ENCODE data around the gene CDH13.

DNA sequence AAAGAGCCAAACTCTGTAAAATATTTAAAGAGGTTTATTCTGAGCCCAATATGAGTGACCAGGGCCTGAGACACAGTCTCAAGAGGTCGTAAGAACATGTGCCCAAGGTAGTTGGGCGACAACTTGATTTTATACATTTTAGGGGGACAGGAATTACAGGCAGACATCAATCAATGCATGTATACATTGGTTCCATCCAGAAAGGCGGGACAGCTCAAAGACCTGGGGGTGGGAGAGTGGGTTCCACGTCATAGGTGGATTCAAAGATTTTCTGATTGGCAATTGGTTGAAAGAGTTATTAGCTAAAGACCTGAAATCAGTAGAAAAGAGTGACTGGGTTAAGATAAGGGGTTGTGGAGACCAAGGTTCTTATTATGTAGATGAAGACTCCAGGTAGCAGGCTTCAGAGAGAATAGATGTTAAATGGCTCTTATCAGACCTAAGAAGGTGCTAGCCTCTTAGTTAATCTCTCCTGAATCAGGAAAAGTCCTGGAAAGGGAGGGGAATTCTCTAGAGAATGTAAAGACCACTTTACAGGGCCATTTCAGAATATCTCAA is 1213.4 kb downstream of the CDH13 start:
- TF ChIP-seq PHF8 (conservative IDR thresholded peaks at IDR 0.05; ENCODE audit: low read depth, low read length) (no peak), SIN3A (conservative IDR thresholded peaks at IDR 0.05 in 1 of 2, IDR thresholded peaks at IDR 0.05 in 1 of 2; ENCODE audit: low read depth in 1 of 2, low read length in 2 of 2) (no peak), TAF1 (IDR thresholded peaks at IDR 0.05; ENCODE audit: low read depth, low read length) (no peak), SP1 (IDR thresholded peaks at IDR 0.05; ENCODE audit: low read depth, low read length) (no peak), POLR2A (IDR thresholded peaks at IDR 0.05; ENCODE audit: control extremely low read depth in 1 of 2, low read depth in 2 of 2, low read length in 2 of 2) (no peak), EZH2 (IDR thresholded peaks at IDR 0.05; ENCODE audit: low read depth, low read length, severe bottlenecking) (no peak), HDAC6 (IDR thresholded peaks at IDR 0.05; ENCODE audit: low read depth, low read length) (no peak)
- TF ChIP-seq, protein P1, sequence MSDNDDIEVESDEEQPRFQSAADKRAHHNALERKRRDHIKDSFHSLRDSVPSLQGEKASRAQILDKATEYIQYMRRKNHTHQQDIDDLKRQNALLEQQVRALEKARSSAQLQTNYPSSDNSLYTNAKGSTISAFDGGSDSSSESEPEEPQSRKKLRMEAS (IDR thresholded peaks at IDR 0.05), result peak; percentile 67; the same call in 1 of the 2 replicates
- TF ChIP-seq, protein P2, sequence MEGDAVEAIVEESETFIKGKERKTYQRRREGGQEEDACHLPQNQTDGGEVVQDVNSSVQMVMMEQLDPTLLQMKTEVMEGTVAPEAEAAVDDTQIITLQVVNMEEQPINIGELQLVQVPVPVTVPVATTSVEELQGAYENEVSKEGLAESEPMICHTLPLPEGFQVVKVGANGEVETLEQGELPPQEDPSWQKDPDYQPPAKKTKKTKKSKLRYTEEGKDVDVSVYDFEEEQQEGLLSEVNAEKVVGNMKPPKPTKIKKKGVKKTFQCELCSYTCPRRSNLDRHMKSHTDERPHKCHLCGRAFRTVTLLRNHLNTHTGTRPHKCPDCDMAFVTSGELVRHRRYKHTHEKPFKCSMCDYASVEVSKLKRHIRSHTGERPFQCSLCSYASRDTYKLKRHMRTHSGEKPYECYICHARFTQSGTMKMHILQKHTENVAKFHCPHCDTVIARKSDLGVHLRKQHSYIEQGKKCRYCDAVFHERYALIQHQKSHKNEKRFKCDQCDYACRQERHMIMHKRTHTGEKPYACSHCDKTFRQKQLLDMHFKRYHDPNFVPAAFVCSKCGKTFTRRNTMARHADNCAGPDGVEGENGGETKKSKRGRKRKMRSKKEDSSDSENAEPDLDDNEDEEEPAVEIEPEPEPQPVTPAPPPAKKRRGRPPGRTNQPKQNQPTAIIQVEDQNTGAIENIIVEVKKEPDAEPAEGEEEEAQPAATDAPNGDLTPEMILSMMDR (IDR thresholded peaks at IDR 0.05; ENCODE audit: control extremely low read depth in 1 of 3, insufficient read depth in 1 of 3, low read depth in 1 of 3, low read length in 3 of 3), result no peak
- TF ChIP-seq, protein P3, sequence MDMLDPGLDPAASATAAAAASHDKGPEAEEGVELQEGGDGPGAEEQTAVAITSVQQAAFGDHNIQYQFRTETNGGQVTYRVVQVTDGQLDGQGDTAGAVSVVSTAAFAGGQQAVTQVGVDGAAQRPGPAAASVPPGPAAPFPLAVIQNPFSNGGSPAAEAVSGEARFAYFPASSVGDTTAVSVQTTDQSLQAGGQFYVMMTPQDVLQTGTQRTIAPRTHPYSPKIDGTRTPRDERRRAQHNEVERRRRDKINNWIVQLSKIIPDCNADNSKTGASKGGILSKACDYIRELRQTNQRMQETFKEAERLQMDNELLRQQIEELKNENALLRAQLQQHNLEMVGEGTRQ (IDR thresholded peaks at IDR 0.05; ENCODE audit: low read length), result no peak
- TF ChIP-seq, protein P4, sequence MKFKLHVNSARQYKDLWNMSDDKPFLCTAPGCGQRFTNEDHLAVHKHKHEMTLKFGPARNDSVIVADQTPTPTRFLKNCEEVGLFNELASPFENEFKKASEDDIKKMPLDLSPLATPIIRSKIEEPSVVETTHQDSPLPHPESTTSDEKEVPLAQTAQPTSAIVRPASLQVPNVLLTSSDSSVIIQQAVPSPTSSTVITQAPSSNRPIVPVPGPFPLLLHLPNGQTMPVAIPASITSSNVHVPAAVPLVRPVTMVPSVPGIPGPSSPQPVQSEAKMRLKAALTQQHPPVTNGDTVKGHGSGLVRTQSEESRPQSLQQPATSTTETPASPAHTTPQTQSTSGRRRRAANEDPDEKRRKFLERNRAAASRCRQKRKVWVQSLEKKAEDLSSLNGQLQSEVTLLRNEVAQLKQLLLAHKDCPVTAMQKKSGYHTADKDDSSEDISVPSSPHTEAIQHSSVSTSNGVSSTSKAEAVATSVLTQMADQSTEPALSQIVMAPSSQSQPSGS (IDR thresholded peaks at IDR 0.05; ENCODE audit: low read length), result no peak
